Breast epithelium (tissue), 3 donors: ENCODE results near the gene FXYD1.

Experiments used
- POLR2A ChIP-seq: fragments of 450-650 bp; IDR thresholded peaks from one replicate; pipeline ENCODE4 v1.6.1; 2016; ENCODE audit warnings: antibody characterized with exemption, mild to moderate bottlenecking, moderate library complexity
- TF ChIP-seq, protein P1 (sequence below), 3 donors: fragments of 450-650 bp; IDR thresholded peaks; one replicate each; pipeline ENCODE4 v1.5.1; 2016 to 2017; ENCODE audit warnings: antibody characterized with exemption in 3 of 3, mild to moderate bottlenecking in 3 of 3, moderate library complexity in 3 of 3

DNA sequence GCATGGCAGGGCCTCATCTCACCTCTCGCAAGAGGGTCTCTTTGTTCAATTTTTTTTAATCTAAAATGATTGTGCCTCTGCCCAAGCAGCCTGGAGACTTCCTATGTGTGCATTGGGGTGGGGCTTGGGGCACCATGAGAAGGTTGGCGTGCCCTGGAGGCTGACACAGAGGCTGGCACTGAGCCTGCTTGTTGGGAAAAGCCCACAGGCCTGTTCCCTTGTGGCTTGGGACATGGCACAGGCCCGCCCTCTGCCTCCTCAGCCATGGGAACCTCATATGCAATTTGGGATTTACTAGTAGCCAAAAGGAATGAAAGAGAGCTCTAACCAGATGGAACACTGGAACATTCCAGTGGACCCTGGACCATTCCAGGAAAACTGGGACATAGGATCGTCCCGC lies 15.1 kb upstream of the FXYD1 start:
- TF ChIP-seq, protein P1, sequence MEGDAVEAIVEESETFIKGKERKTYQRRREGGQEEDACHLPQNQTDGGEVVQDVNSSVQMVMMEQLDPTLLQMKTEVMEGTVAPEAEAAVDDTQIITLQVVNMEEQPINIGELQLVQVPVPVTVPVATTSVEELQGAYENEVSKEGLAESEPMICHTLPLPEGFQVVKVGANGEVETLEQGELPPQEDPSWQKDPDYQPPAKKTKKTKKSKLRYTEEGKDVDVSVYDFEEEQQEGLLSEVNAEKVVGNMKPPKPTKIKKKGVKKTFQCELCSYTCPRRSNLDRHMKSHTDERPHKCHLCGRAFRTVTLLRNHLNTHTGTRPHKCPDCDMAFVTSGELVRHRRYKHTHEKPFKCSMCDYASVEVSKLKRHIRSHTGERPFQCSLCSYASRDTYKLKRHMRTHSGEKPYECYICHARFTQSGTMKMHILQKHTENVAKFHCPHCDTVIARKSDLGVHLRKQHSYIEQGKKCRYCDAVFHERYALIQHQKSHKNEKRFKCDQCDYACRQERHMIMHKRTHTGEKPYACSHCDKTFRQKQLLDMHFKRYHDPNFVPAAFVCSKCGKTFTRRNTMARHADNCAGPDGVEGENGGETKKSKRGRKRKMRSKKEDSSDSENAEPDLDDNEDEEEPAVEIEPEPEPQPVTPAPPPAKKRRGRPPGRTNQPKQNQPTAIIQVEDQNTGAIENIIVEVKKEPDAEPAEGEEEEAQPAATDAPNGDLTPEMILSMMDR (IDR thresholded peaks at IDR 0.05) = no peak
- no peak for TF ChIP-seq POLR2A
